ENCODE results near the gene NHLRC2.
"Not testable (repeated sequence)": the region's sequence is repeated elsewhere in the genome, so short reads cannot be mapped to it uniquely, and the experiment has no call there.

The NHLRC2 gene

DNA sequence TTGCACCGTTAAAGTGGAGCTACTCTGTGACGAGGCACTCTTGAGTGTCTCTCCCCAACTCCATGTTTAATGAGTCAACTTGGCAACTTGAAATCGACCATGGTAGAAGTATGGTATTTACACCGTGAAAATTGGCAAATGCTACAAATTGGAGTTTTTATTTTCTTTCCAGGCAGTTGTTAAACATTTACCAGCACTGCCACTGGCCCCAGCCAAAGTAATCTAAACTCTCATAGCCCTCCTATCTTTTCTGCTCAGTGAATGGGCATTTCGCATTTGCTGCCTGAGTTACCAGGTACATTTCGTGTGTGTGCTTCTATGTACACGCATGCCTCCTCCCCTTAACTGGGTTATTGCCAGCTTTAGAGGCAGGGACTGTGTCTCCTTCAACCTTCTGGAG is 83.3 kb downstream of the NHLRC2 start:
- DNase-seq: no peak

DNA sequence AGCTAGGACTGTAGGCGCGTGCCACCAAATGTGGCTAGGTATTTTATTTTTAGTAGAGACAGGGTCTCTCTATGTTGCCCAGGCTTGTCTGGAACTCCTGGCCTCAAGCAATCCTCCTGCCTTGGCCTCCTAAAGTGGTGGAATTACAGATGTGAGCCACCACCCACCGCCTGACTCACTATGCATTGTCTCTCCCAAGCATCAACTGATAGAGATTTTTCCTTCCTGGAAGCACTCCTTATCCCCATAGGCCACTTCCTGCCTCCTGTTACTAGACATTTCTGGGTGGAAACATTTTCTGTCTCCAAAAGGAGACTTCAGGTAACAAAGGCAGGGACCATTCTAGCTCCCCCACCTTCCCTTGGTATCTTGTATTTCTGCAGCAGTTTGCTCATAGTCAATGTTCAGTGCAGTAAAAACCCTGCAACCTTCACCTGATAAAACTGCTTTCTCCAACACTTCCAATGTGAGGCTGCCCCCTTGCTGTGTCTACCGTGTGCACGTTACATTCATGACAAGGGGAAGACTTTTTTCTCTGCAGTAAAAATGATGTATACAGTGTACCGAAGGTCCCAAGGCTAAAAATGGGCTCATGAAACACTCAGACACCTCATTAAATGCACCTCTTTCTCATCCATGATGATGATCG is 84.9 kb downstream of the NHLRC2 start:
- no peak for DNase-seq

DNA sequence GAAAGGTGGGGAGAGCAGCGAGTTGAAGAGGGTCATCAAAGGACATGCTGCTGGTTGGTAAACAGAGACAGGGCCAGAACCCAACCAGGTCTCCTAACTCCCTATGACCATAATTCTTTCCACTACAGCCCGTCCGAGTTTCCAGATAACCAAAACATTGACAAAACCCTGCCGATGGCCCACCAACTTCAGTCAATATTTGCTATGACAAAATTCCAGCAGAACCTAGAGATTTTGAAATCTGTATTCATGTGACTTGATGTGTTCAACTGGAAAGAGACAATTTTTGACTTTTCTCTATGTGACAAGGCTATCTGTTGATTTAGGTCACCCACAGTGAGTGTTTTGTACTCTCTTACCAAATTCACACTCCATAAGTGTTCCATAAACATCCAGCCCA is 86.7 kb downstream of the NHLRC2 start:
- DNase-seq: no peak

DNA sequence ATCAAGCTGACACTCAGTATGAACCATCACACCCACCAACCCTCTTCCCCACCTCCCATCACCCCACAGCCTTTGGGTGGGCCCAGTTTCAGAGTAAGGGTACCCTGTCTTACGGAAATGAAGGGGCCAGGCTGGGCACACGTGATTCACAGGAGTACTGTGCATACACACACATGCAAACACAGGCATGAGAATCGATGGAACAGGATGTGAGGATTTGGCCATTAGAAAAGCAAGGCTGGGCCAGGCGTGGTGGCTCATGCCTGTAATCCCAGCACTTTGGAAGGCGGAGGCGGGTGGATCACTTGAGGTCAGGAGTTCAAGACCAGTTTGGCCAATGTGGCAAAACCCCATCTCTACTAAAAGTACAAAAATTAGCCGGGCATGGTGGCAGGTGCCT is 88.7 kb downstream of the NHLRC2 start:
- not testable (repeated sequence) for DNase-seq

DNA sequence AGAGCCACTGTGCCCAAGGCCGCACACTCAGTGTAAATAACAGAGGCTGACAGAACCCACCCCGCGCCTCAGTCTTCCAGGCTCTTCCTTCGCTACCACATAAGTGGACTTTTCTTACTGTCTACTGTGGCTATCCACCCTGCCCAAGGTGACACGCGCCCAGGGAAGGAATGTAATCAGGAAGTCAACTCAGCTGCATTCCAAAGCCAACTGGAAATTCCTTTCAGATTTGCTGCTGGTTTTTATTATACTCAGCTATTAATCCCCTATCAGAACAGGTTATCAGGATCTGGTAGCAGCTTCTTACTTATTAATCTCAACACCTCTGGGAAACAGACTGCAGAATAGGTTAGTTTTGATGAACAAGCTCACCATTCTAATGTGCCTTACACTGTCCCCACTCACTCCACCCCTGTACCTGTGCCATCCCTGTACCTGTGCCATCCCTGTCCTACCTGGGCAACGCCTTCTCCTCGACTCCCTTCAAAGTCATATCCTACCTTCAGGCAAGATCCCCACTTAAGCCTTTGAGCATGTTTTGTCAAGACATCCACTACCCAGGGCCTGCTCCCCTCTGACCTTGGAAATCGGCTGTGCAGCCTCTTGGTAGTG is 90.7 kb downstream of the NHLRC2 start:
- no peak for DNase-seq

DNA sequence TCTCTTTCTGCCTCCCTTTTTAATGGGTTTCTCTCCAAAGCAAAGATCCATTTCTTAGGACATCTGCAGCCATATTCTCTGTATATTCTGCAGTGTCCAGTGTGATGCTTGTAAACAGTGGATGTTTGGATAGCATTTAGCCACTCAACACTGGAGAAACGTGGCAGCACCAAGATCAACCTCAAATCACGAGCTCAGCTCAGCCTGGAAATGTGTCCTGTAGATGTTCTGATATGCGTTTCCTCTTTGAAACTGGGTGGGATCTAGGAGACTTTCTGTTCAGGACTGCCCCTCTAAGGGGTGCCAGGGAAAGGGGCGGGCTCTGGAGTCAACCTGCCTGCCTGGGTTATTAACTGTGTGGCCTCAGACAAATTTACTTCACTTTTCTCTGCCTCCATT is 91.2 kb downstream of the NHLRC2 start:
- no peak for DNase-seq

DNA sequence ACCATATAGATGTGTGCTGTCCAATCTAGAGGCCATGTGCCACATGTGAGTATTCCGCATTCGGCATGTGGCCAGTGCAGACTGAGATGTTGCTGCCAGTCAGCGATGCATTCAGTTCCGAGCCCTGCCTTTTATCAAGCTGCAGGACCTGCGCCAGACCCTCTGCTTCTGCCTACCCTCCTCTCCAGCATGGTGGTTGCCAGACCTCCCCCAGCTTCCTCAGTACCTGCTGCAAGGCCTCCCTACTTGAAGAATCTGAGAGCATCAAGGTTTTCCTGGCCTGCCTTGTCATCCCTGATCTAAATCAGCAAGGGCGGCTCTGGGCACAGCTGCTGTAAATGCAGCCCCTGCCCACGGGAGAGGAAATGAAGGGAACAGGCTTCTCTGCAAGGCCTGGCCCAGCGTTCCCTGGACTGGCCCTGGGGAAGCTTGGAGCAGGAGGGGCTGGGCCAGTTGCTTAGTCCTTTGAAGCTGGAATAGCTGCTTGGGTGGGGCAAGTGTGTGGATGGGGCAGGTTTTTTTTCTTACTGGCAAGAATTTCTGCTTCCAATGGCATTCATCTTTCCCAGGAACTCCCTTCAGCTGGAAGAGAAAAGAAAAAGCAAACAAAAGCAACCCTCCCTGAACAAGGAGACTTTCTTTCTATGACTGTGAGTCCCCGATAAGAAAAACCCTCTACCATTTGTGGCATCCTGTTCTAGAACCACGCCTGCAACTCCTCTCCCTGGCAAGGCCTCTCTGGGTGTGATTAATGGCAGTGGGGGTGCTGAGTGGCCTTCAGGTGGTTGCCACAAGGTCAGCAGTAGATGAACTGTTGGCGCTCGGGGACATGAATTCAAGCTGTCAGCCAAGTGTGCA is 93.0 kb downstream of the NHLRC2 start:
- no peak for DNase-seq

DNA sequence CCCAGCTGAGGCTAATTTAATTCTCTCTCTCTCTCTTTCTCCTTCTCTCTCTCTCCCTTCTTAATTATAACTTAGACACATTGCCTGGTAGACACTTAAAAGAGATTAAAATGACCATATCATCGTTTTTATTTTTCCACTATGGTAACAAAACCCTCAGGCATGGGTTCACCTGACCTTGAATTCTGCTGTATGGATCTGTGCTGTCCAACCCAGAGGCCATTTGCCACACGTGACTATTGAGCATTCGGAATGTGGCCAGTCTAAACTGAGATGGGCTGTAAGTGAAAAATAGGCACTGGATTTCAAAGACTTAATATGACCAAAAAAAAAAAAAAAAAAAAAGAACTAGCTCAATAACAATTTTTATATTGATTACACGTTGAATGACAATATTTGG is 93.6 kb downstream of the NHLRC2 start:
- DNase-seq: no peak

DNA sequence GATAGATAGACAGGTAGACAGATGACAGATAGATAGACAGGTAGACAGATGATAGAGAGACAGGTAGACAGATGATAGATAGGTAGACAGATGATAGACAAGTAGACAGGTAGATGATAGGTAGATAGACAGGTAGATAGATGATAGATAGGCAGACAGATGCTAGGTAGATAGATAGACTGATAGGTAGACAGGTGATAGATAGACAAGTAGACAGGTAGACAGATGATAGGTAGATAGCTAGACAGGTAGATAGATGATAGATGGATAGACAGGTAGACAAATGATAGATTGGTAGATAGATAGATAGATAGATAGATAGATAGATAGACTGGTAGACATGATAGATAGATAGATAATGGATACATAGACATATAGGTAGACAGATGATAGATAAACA is 95.8 kb downstream of the NHLRC2 start:
- no peak for DNase-seq

DNA sequence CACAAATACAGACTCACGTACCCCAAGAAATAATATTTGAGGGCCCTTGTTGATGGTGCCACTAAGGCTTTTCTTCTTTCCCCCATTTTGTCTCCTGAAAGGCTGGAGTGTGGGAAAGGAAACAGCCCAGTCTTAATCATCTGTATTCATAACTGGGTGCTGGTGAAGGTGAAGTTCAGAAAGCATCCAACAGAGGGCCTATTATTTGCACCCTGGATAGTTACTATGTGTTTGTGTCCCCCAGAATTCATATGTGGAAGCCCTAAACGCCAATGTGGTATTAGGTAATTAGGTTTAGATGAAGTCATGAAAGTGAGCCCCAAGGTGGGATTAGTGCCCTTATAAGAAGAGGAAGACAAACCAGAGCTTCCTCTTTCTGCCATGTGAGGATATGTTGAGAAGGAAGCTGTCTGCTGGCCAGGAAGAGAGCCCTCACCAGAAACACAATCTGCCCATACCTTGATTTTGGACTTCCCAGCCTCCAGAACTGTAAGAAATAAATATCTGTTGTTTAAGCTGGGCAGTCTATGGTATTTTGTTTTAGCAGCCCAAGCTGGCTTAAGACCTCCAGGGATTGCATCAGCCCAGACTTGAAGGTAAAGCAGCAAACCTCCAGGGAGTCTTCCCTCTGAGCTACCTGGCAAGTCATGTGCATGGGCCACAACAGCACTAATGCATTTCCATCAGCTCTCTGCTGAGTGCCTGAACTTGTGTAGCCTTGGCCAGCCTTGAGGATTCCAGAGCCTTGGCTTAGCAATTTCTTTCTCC is 99.2 kb downstream of the NHLRC2 start:
- DNase-seq: peak in 3 of 58 donors; percentile 4 to 70 (median 49)

DNA sequence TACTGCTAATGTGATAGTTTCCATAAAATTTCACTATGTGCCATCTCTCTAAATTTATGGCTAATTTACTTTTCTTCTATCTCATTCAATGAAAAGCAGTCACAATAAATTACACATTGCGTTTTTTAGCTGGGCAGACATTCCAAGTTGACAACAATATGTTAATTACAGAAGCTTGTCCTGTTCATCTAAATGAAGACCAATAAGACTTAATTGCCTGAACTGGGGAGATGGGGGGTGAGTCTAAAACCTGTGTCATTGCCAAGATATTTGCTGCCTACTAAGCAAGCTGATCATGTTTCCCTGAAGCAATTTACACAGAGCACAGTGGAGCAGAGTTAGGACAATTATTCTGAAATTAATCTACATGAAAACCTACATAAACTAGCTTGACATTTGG is 99.9 kb downstream of the NHLRC2 start:
- DNase-seq: peak in 1 of 58 donors; percentile 7

DNA sequence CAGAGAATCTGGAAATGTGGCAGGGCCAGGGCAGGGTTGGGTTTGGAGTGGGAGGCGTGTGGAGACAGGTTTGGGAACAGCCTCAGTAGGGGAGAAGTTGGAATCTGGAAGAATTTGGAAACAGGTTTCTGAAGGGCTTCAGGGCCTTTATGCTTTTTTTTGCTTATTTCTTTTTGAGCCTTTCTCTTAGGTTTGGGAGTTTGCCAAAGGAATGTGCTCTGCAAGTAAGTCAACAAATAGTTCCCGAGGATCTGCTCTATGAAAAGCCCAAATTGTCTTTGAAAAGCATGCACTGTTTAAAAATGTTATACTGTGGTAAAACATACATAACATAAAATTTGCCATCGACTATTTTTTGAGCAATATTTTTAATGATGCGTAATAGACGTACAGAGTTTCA is 102.6 kb downstream of the NHLRC2 start:
- DNase-seq: peak in 2 of 58 donors; percentile 35 to 36

DNA sequence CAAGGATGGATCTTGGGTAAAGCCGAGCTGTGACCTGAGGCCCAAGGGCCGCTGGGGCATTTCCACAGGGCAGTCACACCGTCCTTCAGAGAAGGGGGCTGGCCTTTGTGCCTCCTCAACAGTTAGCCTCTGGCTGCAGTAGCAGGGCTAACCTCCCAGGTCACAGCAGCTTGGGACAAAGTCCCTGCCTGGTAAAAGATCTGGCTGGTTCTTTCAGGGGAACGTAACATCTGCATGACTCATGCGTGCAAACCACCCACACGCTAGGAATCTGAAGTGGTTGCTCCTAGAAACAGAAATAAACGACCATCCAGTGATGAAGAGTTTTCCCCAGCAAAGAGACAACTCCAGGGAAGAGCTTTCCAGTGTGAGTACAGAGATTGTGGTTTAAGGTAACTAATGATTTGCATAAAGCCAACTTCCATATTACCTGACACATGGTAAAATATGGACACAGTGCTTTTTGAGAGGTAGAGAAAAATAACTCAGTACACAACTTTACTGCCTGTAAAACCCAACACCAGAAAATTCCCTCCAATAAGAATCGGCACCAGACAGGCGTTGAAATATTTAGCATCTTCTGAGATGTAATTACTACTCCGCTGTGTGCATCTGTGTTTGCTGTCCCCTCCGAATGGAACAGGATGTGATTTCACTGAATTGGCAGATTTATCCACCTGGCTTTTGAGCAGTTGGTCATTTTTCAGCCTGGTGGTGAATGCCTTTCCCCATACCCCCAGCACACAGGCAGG is 104.3 kb downstream of the NHLRC2 start:
- peak in 6 of 58 donors; percentile 11 to 55 (median 18) for DNase-seq

DNA sequence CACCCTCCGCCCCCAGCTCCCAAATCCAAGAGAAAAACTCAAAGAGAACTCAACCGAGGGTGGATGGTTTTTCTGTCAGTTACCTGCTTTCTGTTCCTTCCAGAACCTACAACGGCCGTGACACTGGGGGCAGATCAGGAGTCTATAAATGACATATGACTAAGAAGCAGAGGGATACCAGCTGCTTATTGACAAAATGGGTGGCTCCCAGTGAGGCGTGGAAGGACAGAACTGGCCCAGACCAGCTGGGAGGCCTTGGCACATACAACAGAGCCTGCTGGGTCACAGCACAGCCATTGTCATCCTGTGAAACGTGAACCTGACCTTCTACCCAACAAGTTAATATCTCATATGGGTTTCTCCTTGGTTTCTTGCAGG is 104.9 kb downstream of the NHLRC2 start:
- no peak for DNase-seq

DNA sequence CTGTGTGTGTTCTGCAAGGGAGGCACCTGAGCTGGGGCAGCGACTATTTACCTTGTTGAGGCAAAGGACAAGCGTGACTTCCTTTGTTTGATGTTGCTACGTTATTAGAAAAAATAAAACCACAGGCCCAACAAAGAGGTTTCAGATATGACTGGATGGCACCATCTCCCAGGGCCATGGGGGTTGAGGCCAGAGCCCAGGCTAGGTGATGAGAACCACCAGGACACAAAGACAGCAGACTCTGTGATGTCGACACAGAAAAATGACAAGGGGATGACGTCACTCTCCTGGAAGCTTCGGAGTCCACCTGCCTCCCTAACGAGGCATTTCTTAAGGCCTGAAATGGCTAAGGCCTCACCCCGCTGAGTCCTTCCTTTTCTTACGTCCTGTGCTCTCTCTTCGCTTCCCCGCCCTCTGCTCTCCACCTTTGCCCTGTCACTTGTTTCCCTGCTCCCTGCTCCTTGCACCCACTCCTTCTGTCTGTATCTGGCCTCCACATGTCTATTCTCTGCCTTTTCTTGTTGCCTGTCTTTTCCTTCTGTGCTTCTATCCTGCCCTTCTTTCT is 106.2 kb downstream of the NHLRC2 start:
- DNase-seq: no peak

DNA sequence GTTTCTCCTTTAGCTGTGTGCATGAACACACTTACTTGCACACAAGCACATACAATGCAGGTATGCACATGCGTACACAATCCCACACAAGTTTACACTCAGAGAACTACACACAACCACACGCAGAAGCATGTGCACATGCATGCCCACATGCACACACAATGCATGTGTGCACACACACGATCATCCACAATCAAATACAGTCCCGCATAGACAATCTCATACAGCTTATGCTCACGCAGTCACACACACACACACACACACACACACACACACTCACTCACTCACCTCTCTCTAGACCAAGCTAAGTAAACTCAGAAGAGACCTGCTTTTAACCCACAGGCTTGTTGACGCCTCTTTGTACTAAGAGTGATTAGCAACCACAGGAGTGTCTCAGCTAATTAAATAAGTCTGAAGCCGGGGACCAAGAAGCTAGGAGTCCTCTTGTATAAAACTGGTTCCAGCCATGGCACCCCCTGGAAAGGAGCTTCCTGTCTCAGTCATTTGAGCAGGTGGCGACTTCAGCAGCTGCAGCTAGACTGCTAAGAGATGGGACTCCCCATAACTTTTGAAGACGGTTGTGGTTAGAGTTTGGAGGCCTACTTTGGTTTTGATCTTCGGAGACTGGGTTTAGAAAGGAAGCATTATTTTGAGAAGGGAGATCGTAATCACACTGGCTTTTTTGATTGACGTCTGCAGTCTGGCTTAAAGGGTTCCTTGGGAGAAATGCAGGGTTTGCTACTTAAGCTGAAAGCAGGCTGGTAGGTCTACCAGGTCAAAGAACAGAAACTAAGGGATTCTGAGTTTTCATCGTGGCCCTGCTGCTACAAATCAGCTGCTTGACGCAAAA is 106.9 kb downstream of the NHLRC2 start:
- no peak for DNase-seq

DNA sequence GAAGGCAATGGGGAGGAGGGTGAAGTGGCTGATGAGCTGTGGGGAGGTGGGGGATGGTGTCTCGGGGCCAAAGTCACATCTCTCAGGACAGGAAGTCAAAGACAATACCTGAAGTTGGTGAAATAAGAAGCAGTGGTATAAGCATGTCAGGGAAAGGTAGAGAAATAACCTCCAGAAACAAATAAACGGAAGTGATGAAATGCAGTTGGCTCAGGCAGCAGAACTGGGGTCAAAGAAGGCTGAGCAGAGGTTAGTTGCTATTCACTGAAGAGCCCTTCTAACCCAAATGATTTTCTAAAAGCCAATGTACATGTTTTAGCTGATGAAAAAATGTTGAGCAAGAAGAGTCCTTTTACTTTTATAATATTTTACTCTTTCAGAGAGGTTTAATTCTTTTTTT is 110.6 kb downstream of the NHLRC2 start:
- no peak for DNase-seq

DNA sequence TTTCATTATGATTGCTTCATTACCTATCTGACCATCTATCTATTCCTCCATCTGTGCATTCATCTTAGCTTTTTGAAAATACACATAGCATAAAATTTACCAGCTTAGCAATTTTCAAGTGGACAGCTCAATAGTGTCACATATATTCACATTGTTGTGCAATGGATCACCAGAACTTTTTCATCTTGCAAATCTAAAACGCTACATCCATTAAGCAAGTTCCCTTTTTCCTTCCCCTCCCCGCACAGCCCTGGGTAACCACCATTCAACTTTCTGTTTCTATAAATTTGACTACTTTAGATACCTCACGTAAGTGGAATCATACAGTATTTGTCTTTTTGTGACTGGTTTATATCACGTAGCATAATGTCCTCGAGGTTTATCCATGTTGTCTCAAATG is 111.2 kb downstream of the NHLRC2 start:
- no peak for DNase-seq
